Natural killer cell (primary cell): Measurements from ENCODE around the gene COTL1. TPM values are rescaled to one million over a fixed set of nuclear protein-coding genes. Genes with fewer than 3 reads are reported as not detected.

Source experiments
- ATAC-seq, 3 donors: fragments of 150-1000 bp in 2 of 3; fragments of 200-7000 bp in 1 of 3; cut with Tn5 transposase; 1 replicate in 1 of 3; 2 replicates in 2 of 3; pipeline ENCODE4 v1.10.0; 2021; ENCODE audit warnings: mild to moderate bottlenecking in 2 of 3, moderate library complexity in 2 of 3
- DNase-seq, 2 donors: peaks; one replicate each; pipeline versions ENCODE4 v3.0.0 to v3.0.0-alpha.2; 2013 to 2021; ENCODE audit warnings: mixed read lengths in 1 of 2
- H3K27ac ChIP-seq: one replicate; pipeline ENCODE4 v1.5.1; 2013; ENCODE audit warnings: mild to moderate bottlenecking, low read length
- H3K27me3 ChIP-seq: one replicate; pipeline ENCODE4 v1.6.1; 2013; ENCODE audit warnings: low read length; ENCODE audit not compliant: control insufficient read depth, insufficient read depth
- H3K36me3 ChIP-seq: one replicate; pipeline ENCODE4 v1.6.1; 2013; ENCODE audit warnings: low read length; ENCODE audit not compliant: control insufficient read depth, insufficient read depth
- H3K4me1 ChIP-seq: one replicate; pipeline ENCODE4 v1.6.1; 2013; ENCODE audit warnings: low read length; ENCODE audit not compliant: control insufficient read depth, insufficient read depth
- H3K4me3 ChIP-seq: one replicate; pipeline ENCODE4 v1.5.1; 2013; ENCODE audit warnings: low read length
- H3K9me3 ChIP-seq: one replicate; pipeline ENCODE4 v1.6.1; 2013; ENCODE audit warnings: low read length; ENCODE audit not compliant: control insufficient read depth, insufficient read depth
- H3K27ac Mint-ChIP-seq, 2 donors: one replicate each; pipeline ENCODE4 v1.8.0; 2022; ENCODE audit warnings: mild to moderate bottlenecking in 2 of 2, mixed read lengths in 2 of 2, moderate library complexity in 1 of 2
- H3K27me3 Mint-ChIP-seq, 2 donors: one replicate each; pipeline ENCODE4 v1.8.0; 2022; ENCODE audit warnings: low read depth in 2 of 2, mixed read lengths in 2 of 2
- H3K36me3 Mint-ChIP-seq: one replicate; pipeline ENCODE4 v1.8.0; 2022; ENCODE audit warnings: mixed read lengths
- H3K4me1 Mint-ChIP-seq, 2 donors: one replicate each; pipeline ENCODE4 v1.8.0; 2022; ENCODE audit warnings: mixed read lengths in 2 of 2
- H3K4me3 Mint-ChIP-seq: one replicate; pipeline ENCODE4 v1.8.0; 2022; ENCODE audit warnings: mild to moderate bottlenecking, moderate library complexity, mixed read lengths
- H3K9me3 Mint-ChIP-seq, 2 donors: one replicate each; pipeline ENCODE4 v1.8.0; 2022; ENCODE audit warnings: mixed read lengths in 2 of 2
- CTCF ChIP-seq: fragments of 200-600 bp; IDR thresholded peaks from one replicate; pipeline ENCODE4 v1.8.0; 2022; ENCODE audit warnings: antibody characterized with exemption
- WGBS: methylation state at CpG from one replicate; pipeline ENCODE4 v1.1.7; 2013; ENCODE audit warnings: missing lambda C conversion rate; ENCODE audit not compliant: insufficient coverage; 5-methylcytosine and 5-hydroxymethylcytosine counted together
- intact Hi-C: fragments of 100-400 bp; cut with micrococcal nuclease; formaldehyde crosslinking; loops from one replicate; pipeline ENCODE4 v1.14.2; 2022
- total RNA-seq, 4 donors: library from RNA; stranded (reverse); fragments of 120-200 nt in 1 of 4; gene quantifications; one replicate each; pipeline versions ENCODE4 v1.2.3 to v1.2.4, GENCODE V29; 2013 to 2022

COTL1 gene
- total RNA-seq, 3 donors from 2014 or later (not counting 1 experiment from before 2014, with no cell fraction given), result 43.7 to 187 (median 116) TPM

GRCh38 chr16:84524346-84524920, 93.4 kb downstream of the COTL1 start:
- peaks cover 0 to 7% of the 10 kb centered on the region in 2 donors for H3K27me3 Mint-ChIP-seq
- no peak for ATAC-seq
- no peak overlapping the region for H3K27ac Mint-ChIP-seq

GRCh38 chr16:84521497-84521770, 96.4 kb downstream of the COTL1 start:
- 93% methylated on average over 4 of the region's 4 CpGs for WGBS

More at GRCh38 chr16:84524346-84524920, 93.4 kb downstream of the COTL1 start:
- Histone ChIP-seq H3K27me3 (no peaks in the 10 kb centered on the region), H3K4me3 (no peak overlapping the region), H3K9me3 (peaks cover 2% of the 10 kb centered on the region), H3K27ac (no peak overlapping the region), H3K36me3 (no peaks in the 10 kb centered on the region), H3K4me1 (peaks cover 20% of the 10 kb centered on the region)
- TF ChIP-seq CTCF, result no peak
- no peak for DNase-seq
- Mint-ChIP-seq H3K4me1 (peaks cover 10% of the 10 kb centered on the region in 2 donors), H3K4me3 (no peak overlapping the region), H3K9me3 (peaks cover 0 to 5% of the 10 kb centered on the region in 2 donors), H3K36me3 (no peaks in the 10 kb centered on the region)
- intact Hi-C loops, result no loop called here
- 84% methylated on average over 13 of the region's 14 CpGs for WGBS

GRCh38 chr16:84520725-84521496, 97.0 kb downstream of the COTL1 start:
- Mint-ChIP-seq H3K36me3 (no peaks in the 10 kb centered on the region), H3K27me3 (peaks cover 0 to 3% of the 10 kb centered on the region in 2 donors), H3K9me3 (no peaks in the 10 kb centered on the region), H3K27ac (no peak overlapping the region), H3K4me1 (peaks cover 14 to 37% of the 10 kb centered on the region in 2 donors), H3K4me3 (no peak overlapping the region)
- TF ChIP-seq CTCF, result no peak
- 73% methylated on average over 17 of the region's 17 CpGs for WGBS
- ATAC-seq (no peak), DNase-seq (no peak)
- Histone ChIP-seq H3K9me3 (no peaks in the 10 kb centered on the region), H3K27ac (no peak overlapping the region), H3K4me1 (peaks cover 35% of the 10 kb centered on the region), H3K27me3 (no peaks in the 10 kb centered on the region), H3K4me3 (no peak overlapping the region), H3K36me3 (no peaks in the 10 kb centered on the region)
- intact Hi-C loops, result no loop called here

More at GRCh38 chr16:84521497-84521770, 96.4 kb downstream of the COTL1 start:
- H3K27me3 ChIP-seq, result no peaks in the 10 kb centered on the region
- no peaks in the 10 kb centered on the region for H3K9me3 ChIP-seq
- ATAC-seq (no peak), DNase-seq (no peak)
- H3K4me1 Mint-ChIP-seq, result peaks cover 12 to 34% of the 10 kb centered on the region in 2 donors
- peaks cover 0 to 3% of the 10 kb centered on the region in 2 donors for H3K27me3 Mint-ChIP-seq
- peaks cover 33% of the 10 kb centered on the region for H3K4me1 ChIP-seq
- TF ChIP-seq CTCF, result no peak
- no peaks in the 10 kb centered on the region for H3K36me3 Mint-ChIP-seq
- intact Hi-C loops, result no loop called here
- no peak overlapping the region for H3K27ac ChIP-seq
- H3K4me3 ChIP-seq, result no peak overlapping the region
- no peak overlapping the region for H3K27ac Mint-ChIP-seq
- no peak overlapping the region for H3K4me3 Mint-ChIP-seq
- H3K36me3 ChIP-seq, result no peaks in the 10 kb centered on the region
- H3K9me3 Mint-ChIP-seq, result no peaks in the 10 kb centered on the region
